Placental epithelial cell (primary cell): ENCODE measurements around the gene RPS27. TPM values are rescaled to one million over a fixed set of nuclear protein-coding genes. Genes with fewer than 3 reads are reported as not detected.

Experiments
- small RNA-seq: library from RNA; depleted of rRNA; stranded (forward); fragments of <200 nt; gene quantifications from one replicate; pipeline ENCODE3, GENCODE V24; 2012
- total RNA-seq: library from RNA; depleted of rRNA; stranded (reverse); fragments of >200 nt; gene quantifications from 2 replicates; pipeline ENCODE4 v1.2.3, GENCODE V29; 2012

The RPS27 gene
- 948 and 4,030 TPM in 2 replicates for total RNA-seq

GRCh38 chr1:153990468-153991150 lies at the start of gene RPS27:
Gene RPS27 (plus strand): TSS chr1:153990762. CDS start chr1:153990797, 35 bp downstream.

GRCh38 chr1:153946622-153947241 lies 43.8 kb upstream of the RPS27 start, which contains the start of gene DENND4B:
Gene DENND4B (minus strand): TSS chr1:153946718. CDS start chr1:153944374, 2,344 bp downstream.

GRCh38 chr1:153958111-153958960 lies 32.2 kb upstream of the RPS27 start, which contains the start of gene CRTC2:
Gene CRTC2 (minus strand): TSS chr1:153958612. CDS start chr1:153958497, 115 bp downstream.

GRCh38 chr1:153963030-153963849 lies 27.3 kb upstream of the RPS27 start, which contains the start of gene SLC39A1:
Gene SLC39A1 (minus strand): TSS chr1:153963537. CDS start chr1:153962715, 822 bp downstream.

GRCh38 chr1:153967107-153967999 lies 23.2 kb upstream of the RPS27 start, which contains the start of gene CREB3L4:
Gene CREB3L4 (plus strand): TSS chr1:153967902. CDS start chr1:153968526, 624 bp downstream.

GRCh38 chr1:153977250-153978240 lies 13.0 kb upstream of the RPS27 start, which contains the start of gene JTB:
Gene JTB (minus strand): TSS chr1:153977674. CDS start chr1:153977252, 422 bp downstream.

GRCh38 chr1:153985941-153986761 lies 4.4 kb upstream of the RPS27 start, which contains the start of gene RAB13:
Gene RAB13 (minus strand): TSS chr1:153986339. CDS start chr1:153986236, 103 bp downstream.

Small RNA genes lying within 50 kb of the gene (small RNA-seq; reads per million reads assigned to genes)
- gene MIR6737: not detected
- gene RNU6-179P: not detected

Other genes with a start within 250 kb of the RPS27 start
- 23.9 and 24.5 TPM in 2 replicates for gene SLC27A3, start 215.4 kb upstream of the RPS27 start, total RNA-seq
- 8.6 and 9.0 TPM in 2 replicates for gene GATAD2B, start 67.8 kb upstream of the RPS27 start, total RNA-seq
- 18.4 and 27.9 TPM in 2 replicates for gene DENND4B, start 44.0 kb upstream of the RPS27 start, total RNA-seq
- 7.9 and 15.3 TPM in 2 replicates for gene CRTC2, start 32.1 kb upstream of the RPS27 start, total RNA-seq
- gene SLC39A1, start 27.2 kb upstream of the RPS27 start, total RNA-seq: 145 and 183 TPM in 2 replicates
- 8.5 and 12.6 TPM in 2 replicates for gene CREB3L4, start 22.9 kb upstream of the RPS27 start, total RNA-seq
- 160 and 161 TPM in 2 replicates for gene JTB, start 13.1 kb upstream of the RPS27 start, total RNA-seq
- 34.9 and 82.1 TPM in 2 replicates for gene RAB13, start 4.4 kb upstream of the RPS27 start, total RNA-seq
- under 0.01 TPM in 1 of 2 replicates, not detected in the other for gene NUP210L, start 164.3 kb downstream of the RPS27 start, total RNA-seq
- 163 and 386 TPM in 2 replicates for gene TPM3, start 201.3 kb downstream of the RPS27 start, total RNA-seq
- not detected in 2 replicates for gene CFAP141, start 215.6 kb downstream of the RPS27 start, total RNA-seq
- 73.8 and 101 TPM in 2 replicates for gene UBAP2L, start 230.2 kb downstream of the RPS27 start, total RNA-seq